Measurements from ENCODE around the gene CCDC146. TPM values are rescaled to one million over a fixed set of nuclear protein-coding genes. Genes with fewer than 3 reads are reported as not detected.

The CCDC146 gene
- total and polyA plus RNA-seq, 4 donors: 1.3 to 3.9 (median 3.1) TPM

- peaks cover 1 to 23% (median 8%) of the 10 kb centered on the region in 4 donors for H3K36me3 ChIP-seq (ENCODE audit: control insufficient read depth in 4 of 4, insufficient read depth in 3 of 4, low read depth in 1 of 4, low read length in 3 of 4)
- TF ChIP-seq TAF1 (conservative IDR thresholded peaks at IDR 0.05): no peak
- TF ChIP-seq NR2F2 (IDR thresholded peaks at IDR 0.05): no peak
- no peak for TF ChIP-seq HNF4G (IDR thresholded peaks at IDR 0.05)
- no peak for TF ChIP-seq FOXA1 (IDR thresholded peaks at IDR 0.05)
- TF ChIP-seq RXRA (IDR thresholded peaks at IDR 0.05): no peak
- TF ChIP-seq ZBTB33 (IDR thresholded peaks at IDR 0.05): no peak
- no peak for TF ChIP-seq MAX (IDR thresholded peaks at IDR 0.05)
- no peak for TF ChIP-seq FOXA2 (IDR thresholded peaks at IDR 0.05)
- TF ChIP-seq EGR1 (IDR thresholded peaks at IDR 0.05; ENCODE audit: low read depth in 2 of 2): no peak
- TF ChIP-seq YY1 (IDR thresholded peaks at IDR 0.05): no peak
- no peak for TF ChIP-seq RAD21 (IDR thresholded peaks at IDR 0.05)
- TF ChIP-seq HNF4A (conservative IDR thresholded peaks at IDR 0.05): no peak
- H3K4me1 ChIP-seq (ENCODE audit: control insufficient read depth in 4 of 4, insufficient read depth in 4 of 4, low read length in 3 of 4): no peaks in the 10 kb centered on the region
- 93% methylated on average over 2 of the region's 2 CpGs for WGBS
- DNase-seq (ENCODE audit: low spot score): no peak
- no peaks in the 10 kb centered on the region for H3K9me3 ChIP-seq (ENCODE audit: control insufficient read depth in 4 of 4, low read length in 3 of 4)
- no peak overlapping the region for H3K9ac ChIP-seq (ENCODE audit: low read depth in 1 of 2, low read length in 2 of 2)
- no peak overlapping the region for H3K4me3 ChIP-seq (ENCODE audit: low read depth in 1 of 3, low read length in 3 of 3)
- H3K27me3 ChIP-seq (ENCODE audit: control insufficient read depth in 4 of 4, insufficient read depth in 4 of 4, low read length in 3 of 4): no peaks in the 10 kb centered on the region
- no peak overlapping the region for H3K27ac ChIP-seq (ENCODE audit: low read depth in 1 of 2, low read length in 2 of 2)
Measured at GRCh38 chr7:77321300-77321699, 198.9 kb downstream of the CCDC146 start.

- TF ChIP-seq, protein P1, sequence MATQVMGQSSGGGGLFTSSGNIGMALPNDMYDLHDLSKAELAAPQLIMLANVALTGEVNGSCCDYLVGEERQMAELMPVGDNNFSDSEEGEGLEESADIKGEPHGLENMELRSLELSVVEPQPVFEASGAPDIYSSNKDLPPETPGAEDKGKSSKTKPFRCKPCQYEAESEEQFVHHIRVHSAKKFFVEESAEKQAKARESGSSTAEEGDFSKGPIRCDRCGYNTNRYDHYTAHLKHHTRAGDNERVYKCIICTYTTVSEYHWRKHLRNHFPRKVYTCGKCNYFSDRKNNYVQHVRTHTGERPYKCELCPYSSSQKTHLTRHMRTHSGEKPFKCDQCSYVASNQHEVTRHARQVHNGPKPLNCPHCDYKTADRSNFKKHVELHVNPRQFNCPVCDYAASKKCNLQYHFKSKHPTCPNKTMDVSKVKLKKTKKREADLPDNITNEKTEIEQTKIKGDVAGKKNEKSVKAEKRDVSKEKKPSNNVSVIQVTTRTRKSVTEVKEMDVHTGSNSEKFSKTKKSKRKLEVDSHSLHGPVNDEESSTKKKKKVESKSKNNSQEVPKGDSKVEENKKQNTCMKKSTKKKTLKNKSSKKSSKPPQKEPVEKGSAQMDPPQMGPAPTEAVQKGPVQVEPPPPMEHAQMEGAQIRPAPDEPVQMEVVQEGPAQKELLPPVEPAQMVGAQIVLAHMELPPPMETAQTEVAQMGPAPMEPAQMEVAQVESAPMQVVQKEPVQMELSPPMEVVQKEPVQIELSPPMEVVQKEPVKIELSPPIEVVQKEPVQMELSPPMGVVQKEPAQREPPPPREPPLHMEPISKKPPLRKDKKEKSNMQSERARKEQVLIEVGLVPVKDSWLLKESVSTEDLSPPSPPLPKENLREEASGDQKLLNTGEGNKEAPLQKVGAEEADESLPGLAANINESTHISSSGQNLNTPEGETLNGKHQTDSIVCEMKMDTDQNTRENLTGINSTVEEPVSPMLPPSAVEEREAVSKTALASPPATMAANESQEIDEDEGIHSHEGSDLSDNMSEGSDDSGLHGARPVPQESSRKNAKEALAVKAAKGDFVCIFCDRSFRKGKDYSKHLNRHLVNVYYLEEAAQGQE (IDR thresholded peaks at IDR 0.05): no peak
- TF ChIP-seq JUND (IDR thresholded peaks at IDR 0.05) (no peak), RAD21 (IDR thresholded peaks at IDR 0.05) (no peak), ZBTB33 (IDR thresholded peaks at IDR 0.05) (no peak), GABPA (IDR thresholded peaks at IDR 0.05 in 1 of 2, conservative IDR thresholded peaks at IDR 0.05 in 1 of 2) (no peak), TAF1 (conservative IDR thresholded peaks at IDR 0.05) (no peak), EGR1 (IDR thresholded peaks at IDR 0.05; ENCODE audit: low read depth in 2 of 2) (no peak)
- 92% methylated on average over 3 of the region's 3 CpGs for WGBS
- Histone ChIP-seq H3K4me1 (ENCODE audit: control insufficient read depth in 4 of 4, insufficient read depth in 4 of 4, low read length in 3 of 4) (peaks cover 0 to 2% (median 0%) of the 10 kb centered on the region in 4 donors), H3K4me3 (ENCODE audit: low read depth in 1 of 3, low read length in 3 of 3) (no peak overlapping the region), H3K36me3 (ENCODE audit: control insufficient read depth in 4 of 4, insufficient read depth in 3 of 4, low read depth in 1 of 4, low read length in 3 of 4) (peaks cover 0 to 13% (median 7%) of the 10 kb centered on the region in 4 donors), H3K9ac (ENCODE audit: low read depth in 1 of 2, low read length in 2 of 2) (no peak overlapping the region), H3K9me3 (ENCODE audit: control insufficient read depth in 4 of 4, low read length in 3 of 4) (no peaks in the 10 kb centered on the region), H3K27me3 (ENCODE audit: control insufficient read depth in 4 of 4, insufficient read depth in 4 of 4, low read length in 3 of 4) (no peaks in the 10 kb centered on the region), H3K27ac (ENCODE audit: low read depth in 1 of 2, low read length in 2 of 2) (no peak overlapping the region)
- no peak for DNase-seq (ENCODE audit: low spot score)
Measured at GRCh38 chr7:77326131-77326530, 203.7 kb downstream of the CCDC146 start.
